Adrenal gland (tissue), 5 donors: ENCODE data around the gene KIT.

Experiments used
- CTCF ChIP-seq, 6 experiments: fragments of 450-650 bp in 4 of 6; fragments of 200-600 bp in 2 of 6; sonication (generic) in 1 of 6; IDR thresholded peaks; 1 replicate in 5 of 6; 2 replicates in 1 of 6; pipeline versions ENCODE4 v1.5.1 to v1.8.0; 2016 to 2021; ENCODE audit warnings: antibody characterized with exemption in 6 of 6, mild to moderate bottlenecking in 2 of 6, moderate library complexity in 1 of 6
- POLR2A ChIP-seq, 2 donors: fragments of 450-650 bp; IDR thresholded peaks; one replicate each; pipeline ENCODE4 v1.6.1; 2017; ENCODE audit warnings: antibody characterized with exemption in 2 of 2, mild to moderate bottlenecking in 2 of 2, moderate library complexity in 1 of 2
- donor health status: DM: no; HTN: no; CAD: no.

GRCh38 chr4:54657185-54657550 is 589 bp upstream of the KIT start:
- TF ChIP-seq CTCF (IDR thresholded peaks at IDR 0.05) (no peak), POLR2A (IDR thresholded peaks at IDR 0.05) (no peak)
